Endodermal cell (in vitro differentiated cells): ENCODE results near the gene TUBB. TPM values are rescaled to one million over a fixed set of nuclear protein-coding genes. Genes with fewer than 3 reads are reported as not detected.

Experiments
- DNase-seq: peaks from one replicate; pipeline ENCODE4 v3.0.0-alpha.2; 2017
- H3K27ac ChIP-seq: 2 replicates; pipeline ENCODE4 v1.5.1; 2013; ENCODE audit warnings: mild to moderate bottlenecking, low read depth, low read length, moderate library complexity
- H3K27me3 ChIP-seq: 2 replicates; pipeline ENCODE4 v1.6.1; 2013; ENCODE audit warnings: mild to moderate bottlenecking, low read length, moderate library complexity; ENCODE audit not compliant: insufficient read depth, control insufficient read depth, poor library complexity, severe bottlenecking
- H3K36me3 ChIP-seq: 2 replicates; pipeline ENCODE4 v1.7.0; 2013; ENCODE audit warnings: mild to moderate bottlenecking, low read length, moderate library complexity; ENCODE audit not compliant: control insufficient read depth, insufficient read depth
- H3K4me1 ChIP-seq: one replicate; pipeline ENCODE4 v1.7.0; 2013; ENCODE audit warnings: low read length; ENCODE audit not compliant: control insufficient read depth, insufficient read depth
- H3K4me3 ChIP-seq: 2 replicates; pipeline ENCODE4 v1.5.1; 2013; ENCODE audit warnings: mild to moderate bottlenecking, low read length, moderate library complexity
- H3K9ac ChIP-seq: 2 replicates; pipeline ENCODE4 v1.6.1; 2013; ENCODE audit warnings: mild to moderate bottlenecking, low read length, moderate library complexity; ENCODE audit not compliant: poor library complexity, severe bottlenecking; ENCODE audit errors: extremely low read depth
- H3K9me3 ChIP-seq: 2 replicates; pipeline ENCODE4 v1.6.1; 2013; ENCODE audit warnings: mild to moderate bottlenecking, low read length, moderate library complexity; ENCODE audit not compliant: control insufficient read depth
- H3K27ac Mint-ChIP-seq: 2 replicates; pipeline ENCODE4 v1.8.0; 2020; ENCODE audit warnings: mixed read lengths
- H3K27me3 Mint-ChIP-seq: 2 replicates; pipeline ENCODE4 v1.8.0; 2021; ENCODE audit warnings: mild to moderate bottlenecking, mixed read lengths; ENCODE audit not compliant: insufficient read depth
- H3K36me3 Mint-ChIP-seq: 2 replicates; pipeline ENCODE4 v1.8.0; 2020; ENCODE audit warnings: low read depth, mixed read lengths
- H3K4me1 Mint-ChIP-seq: 2 replicates; pipeline ENCODE4 v1.8.0; 2020; ENCODE audit warnings: mixed read lengths
- H3K4me3 Mint-ChIP-seq: 2 replicates; pipeline ENCODE4 v1.8.0; 2020; ENCODE audit warnings: mild to moderate bottlenecking, moderate library complexity, mixed read lengths
- H3K9me3 Mint-ChIP-seq: 2 replicates; pipeline ENCODE4 v1.8.0; 2020; ENCODE audit warnings: mild to moderate bottlenecking, mixed read lengths
- CTCF ChIP-seq: fragments of 200-600 bp; sonication (generic); conservative IDR thresholded peaks from 2 replicates; pipeline ENCODE4 v1.5.0; 2021; ENCODE audit warnings: antibody characterized with exemption, mild to moderate bottlenecking
- WGBS, 2 experiments: methylation state at CpG; one replicate each; pipeline versions ENCODE4 v1.1.5 to v1.1.7; 2013; ENCODE audit warnings: missing lambda C conversion rate in 2 of 2, mixed read lengths in 1 of 2; ENCODE audit not compliant: insufficient coverage in 1 of 2, insufficient read length in 1 of 2; 5-methylcytosine and 5-hydroxymethylcytosine counted together
- total RNA-seq, 2 donors: library from RNA; stranded (reverse); fragmentation: NEBNext Ultra II Directional in 1 of 2; extraction: Animal tissue kit (Norgen Biotek cat#: 25700) in 1 of 2; gene quantifications; 2 replicates in 1 of 2; 3 replicates in 1 of 2; pipeline ENCODE4 v1.2.1, GENCODE V29; 2021

TUBB gene
- total RNA-seq, 2 donors from 2014 or later, result 1,504 to 1,815 TPM

- no peaks in the 10 kb centered on the region for H3K9me3 Mint-ChIP-seq
- H3K4me1 ChIP-seq, result peaks cover 5% of the 10 kb centered on the region
- peak overlapping the region; percentile 98 for H3K4me3 Mint-ChIP-seq
- H3K27ac Mint-ChIP-seq, result peak overlapping the region; percentile 91
- whole genome bisulfite sequencing, 2 experiments, result 84 to 91% methylated on average over 8 of the region's 8 CpGs
- no peaks in the 10 kb centered on the region for H3K27me3 Mint-ChIP-seq
- H3K36me3 ChIP-seq, result peaks cover 58% of the 10 kb centered on the region
- peaks cover 62% of the 10 kb centered on the region for H3K36me3 Mint-ChIP-seq
- no peaks in the 10 kb centered on the region for H3K9me3 ChIP-seq
- peak overlapping the region; percentile 94 for H3K4me3 ChIP-seq
- H3K27ac ChIP-seq, result no peak overlapping the region
- peak; percentile 36 for TF ChIP-seq CTCF
- H3K9ac ChIP-seq, result peak overlapping the region; percentile 99
- H3K27me3 ChIP-seq, result no peaks in the 10 kb centered on the region
- DNase-seq, result peak; percentile 79
- H3K4me1 Mint-ChIP-seq, result peaks cover 26% of the 10 kb centered on the region
Observed at GRCh38 chr6:30741063-30741779, 21.1 kb downstream of the TUBB start.

- Histone ChIP-seq H3K4me3 (peak overlapping the region; percentile 94), H3K9me3 (no peaks in the 10 kb centered on the region), H3K4me1 (peaks cover 5% of the 10 kb centered on the region), H3K36me3 (peaks cover 55% of the 10 kb centered on the region), H3K27ac (no peak overlapping the region), H3K9ac (peak overlapping the region; percentile 99), H3K27me3 (no peaks in the 10 kb centered on the region)
- Mint-ChIP-seq H3K36me3 (peaks cover 57% of the 10 kb centered on the region), H3K9me3 (no peaks in the 10 kb centered on the region), H3K4me1 (peaks cover 26% of the 10 kb centered on the region), H3K27ac (peak overlapping the region; percentile 91), H3K27me3 (no peaks in the 10 kb centered on the region), H3K4me3 (peak overlapping the region; percentile 98)
- 27 to 31% methylated on average over 7 to 13 of the region's 13 CpGs for WGBS, 2 experiments
- TF ChIP-seq CTCF, result no peak
- no peak for DNase-seq
Observed at GRCh38 chr6:30741789-30742315, 21.7 kb downstream of the TUBB start.

DNA sequence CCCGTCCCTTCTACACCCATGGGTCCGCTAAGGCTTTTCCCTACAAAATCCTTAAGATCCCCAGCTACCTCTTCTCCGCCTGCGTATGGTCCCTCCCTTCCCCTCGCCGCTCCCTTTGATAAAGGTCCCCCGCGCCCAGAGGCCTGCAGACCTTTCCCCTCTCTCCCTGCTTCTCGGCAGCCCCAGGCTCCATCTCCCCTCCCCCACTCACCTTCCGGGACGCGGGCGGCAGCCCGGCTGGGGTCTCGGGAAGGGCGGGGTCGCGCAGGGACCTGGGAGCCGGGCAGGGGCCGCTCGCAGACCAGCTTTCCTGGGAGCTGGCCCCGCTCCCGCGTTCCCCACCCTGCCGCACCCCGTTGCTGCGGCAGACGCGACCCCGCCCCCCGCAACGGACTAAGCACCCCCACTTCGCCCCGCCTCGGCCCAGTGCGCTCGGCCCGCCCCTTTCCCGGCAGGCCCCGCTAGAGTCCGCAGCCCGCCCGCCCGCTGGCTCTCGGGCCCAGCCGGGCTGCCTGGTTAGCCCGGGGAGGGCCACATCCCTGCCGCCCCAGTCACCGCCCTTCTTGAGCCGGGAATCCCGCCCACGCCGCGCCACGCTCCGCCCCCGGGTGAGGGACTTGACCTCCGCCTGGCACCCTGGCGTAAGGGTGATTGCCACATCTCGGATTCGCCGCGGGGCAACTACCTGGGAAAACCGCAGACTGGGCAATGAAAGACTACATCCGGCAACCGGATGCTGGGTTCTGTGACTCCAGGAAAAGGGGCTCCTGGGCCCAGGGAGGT, 22.4 kb downstream of the TUBB start, which contains the start of gene FLOT1:
FLOT1 (minus strand) TSS at position 372 of the 783 bp plus-strand sequence. CDS start 498 bp downstream, outside the sequence.
- peak; percentile 99 for DNase-seq
- no peaks in the 10 kb centered on the region for H3K27me3 ChIP-seq
- no peak for TF ChIP-seq CTCF
- peaks cover 50% of the 10 kb centered on the region for H3K36me3 ChIP-seq
- H3K27ac Mint-ChIP-seq, result peak within 1 kb of the TSS; percentile 93
- peak within 1 kb of the TSS; percentile 99 for H3K9ac ChIP-seq
- H3K4me1 Mint-ChIP-seq, result peaks cover 26% of the 10 kb centered on the region
- no peaks in the 10 kb centered on the region for H3K9me3 ChIP-seq
- peaks cover 5% of the 10 kb centered on the region for H3K4me1 ChIP-seq
- WGBS, 2 experiments, result 0 to 1% methylated on average over 23 to 66 of the region's 66 CpGs
- H3K4me3 ChIP-seq, result peak within 1 kb of the TSS; percentile 94
- peak within 1 kb of the TSS; percentile 42 for H3K27ac ChIP-seq
- H3K4me3 Mint-ChIP-seq, result peak within 1 kb of the TSS; percentile 98
- H3K27me3 Mint-ChIP-seq, result no peaks in the 10 kb centered on the region
- H3K9me3 Mint-ChIP-seq, result no peaks in the 10 kb centered on the region
- peaks cover 50% of the 10 kb centered on the region for H3K36me3 Mint-ChIP-seq
